ENCODE data around the gene GPR3.
A peak's percentile ranks its signal among the peaks of the same experiment; 100 is the strongest.

- TF ChIP-seq JUND (IDR thresholded peaks at IDR 0.05) = no peak
- TF ChIP-seq ZBTB33 (IDR thresholded peaks at IDR 0.05) = no peak
- TF ChIP-seq CTCF (IDR thresholded peaks at IDR 0.05; ENCODE audit: low read depth, low read length, missing input control) = no peak
- TF ChIP-seq, protein P1, sequence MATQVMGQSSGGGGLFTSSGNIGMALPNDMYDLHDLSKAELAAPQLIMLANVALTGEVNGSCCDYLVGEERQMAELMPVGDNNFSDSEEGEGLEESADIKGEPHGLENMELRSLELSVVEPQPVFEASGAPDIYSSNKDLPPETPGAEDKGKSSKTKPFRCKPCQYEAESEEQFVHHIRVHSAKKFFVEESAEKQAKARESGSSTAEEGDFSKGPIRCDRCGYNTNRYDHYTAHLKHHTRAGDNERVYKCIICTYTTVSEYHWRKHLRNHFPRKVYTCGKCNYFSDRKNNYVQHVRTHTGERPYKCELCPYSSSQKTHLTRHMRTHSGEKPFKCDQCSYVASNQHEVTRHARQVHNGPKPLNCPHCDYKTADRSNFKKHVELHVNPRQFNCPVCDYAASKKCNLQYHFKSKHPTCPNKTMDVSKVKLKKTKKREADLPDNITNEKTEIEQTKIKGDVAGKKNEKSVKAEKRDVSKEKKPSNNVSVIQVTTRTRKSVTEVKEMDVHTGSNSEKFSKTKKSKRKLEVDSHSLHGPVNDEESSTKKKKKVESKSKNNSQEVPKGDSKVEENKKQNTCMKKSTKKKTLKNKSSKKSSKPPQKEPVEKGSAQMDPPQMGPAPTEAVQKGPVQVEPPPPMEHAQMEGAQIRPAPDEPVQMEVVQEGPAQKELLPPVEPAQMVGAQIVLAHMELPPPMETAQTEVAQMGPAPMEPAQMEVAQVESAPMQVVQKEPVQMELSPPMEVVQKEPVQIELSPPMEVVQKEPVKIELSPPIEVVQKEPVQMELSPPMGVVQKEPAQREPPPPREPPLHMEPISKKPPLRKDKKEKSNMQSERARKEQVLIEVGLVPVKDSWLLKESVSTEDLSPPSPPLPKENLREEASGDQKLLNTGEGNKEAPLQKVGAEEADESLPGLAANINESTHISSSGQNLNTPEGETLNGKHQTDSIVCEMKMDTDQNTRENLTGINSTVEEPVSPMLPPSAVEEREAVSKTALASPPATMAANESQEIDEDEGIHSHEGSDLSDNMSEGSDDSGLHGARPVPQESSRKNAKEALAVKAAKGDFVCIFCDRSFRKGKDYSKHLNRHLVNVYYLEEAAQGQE (IDR thresholded peaks at IDR 0.05) = no peak
- TF ChIP-seq EGR1 (IDR thresholded peaks at IDR 0.05; ENCODE audit: low read depth in 2 of 2) = no peak
- TF ChIP-seq RAD21 (IDR thresholded peaks at IDR 0.05) = no peak
- TF ChIP-seq TAF1 (conservative IDR thresholded peaks at IDR 0.05) = no peak
- TF ChIP-seq FOXA1 (IDR thresholded peaks at IDR 0.05) = no peak
- no peak for TF ChIP-seq MAX (IDR thresholded peaks at IDR 0.05)
- no peak for TF ChIP-seq SP1 (IDR thresholded peaks at IDR 0.05)
- peak; percentile 43 for TF ChIP-seq YY1 (IDR thresholded peaks at IDR 0.05)
Observed at GRCh38 chr1:27418326-27419185, 26.1 kb downstream of the GPR3 start.
